Activated CD4-positive, CD25-positive, alpha-beta regulatory T cell treated with anti-CD3 and anti-CD28 coated beads, Interleukin-2, amount 50 U/mL, for 72 hours (primary cell): ENCODE data around the gene OPA3.

Experiments used
- DNase-seq: peaks from one replicate; pipeline ENCODE4 v3.0.0; 2021

The OPA3 gene

DNA sequence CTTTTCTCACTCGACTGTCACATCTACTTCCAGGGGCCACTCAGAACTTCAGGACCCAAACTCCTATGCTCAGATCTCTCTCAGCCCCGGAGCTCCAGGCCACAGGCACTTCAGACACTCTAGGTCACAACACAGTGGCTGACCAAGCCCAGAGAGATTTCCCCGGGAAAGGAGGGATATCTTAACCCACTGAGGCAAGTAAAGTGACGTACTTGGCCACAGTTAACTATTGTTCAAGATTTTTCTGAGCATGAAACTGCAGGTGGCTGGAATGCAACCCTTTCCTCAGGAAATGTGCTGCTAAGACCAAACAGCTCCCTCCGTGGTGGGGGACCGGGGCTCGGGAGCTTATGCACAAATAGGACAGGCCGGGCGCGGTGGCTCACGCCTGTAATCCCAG lies 23.9 kb downstream of the OPA3 start:
- DNase-seq = no peak

DNA sequence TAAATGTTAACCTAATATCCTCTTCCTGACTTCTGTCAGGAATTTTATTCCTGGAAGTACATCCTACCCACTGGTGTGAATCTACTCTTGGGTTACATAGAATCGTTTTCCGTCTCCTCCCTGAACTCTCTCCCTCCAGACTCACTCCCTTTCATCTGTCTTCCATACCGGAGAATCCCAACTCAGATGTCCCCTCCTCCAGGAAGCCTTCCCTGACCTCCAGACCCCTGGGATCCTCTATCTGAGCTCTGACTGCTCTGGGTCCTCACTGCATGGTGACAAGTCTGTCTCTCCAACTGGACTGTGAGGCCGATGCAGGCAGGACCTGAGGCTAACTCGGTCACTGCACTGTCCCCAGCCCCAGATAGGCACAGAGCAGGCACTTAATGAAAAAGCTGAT lies 24.6 kb downstream of the OPA3 start:
- DNase-seq = no peak

DNA sequence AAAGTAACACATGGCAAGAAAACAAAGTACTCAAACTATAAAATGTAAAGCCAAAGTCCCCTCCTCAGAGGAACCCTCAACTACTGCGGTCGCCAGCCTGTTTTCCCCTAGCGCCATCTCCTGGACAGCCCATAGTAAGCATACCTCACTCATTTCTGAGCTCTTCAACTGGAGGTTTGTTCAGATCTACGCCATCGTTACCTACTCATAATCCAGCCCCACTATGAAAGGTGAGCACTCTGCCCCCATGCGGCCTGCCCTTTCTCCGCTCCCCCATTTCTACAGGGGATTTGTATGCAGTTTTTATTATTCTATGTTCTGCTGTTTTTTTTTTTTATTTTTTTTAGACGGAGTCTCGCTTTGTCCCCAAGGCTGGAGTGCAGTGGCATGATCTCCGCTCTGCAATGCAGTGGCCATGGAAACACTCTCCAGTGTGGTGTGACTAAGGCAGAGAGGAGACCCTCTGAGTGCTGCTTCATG lies 26.2 kb downstream of the OPA3 start:
- DNase-seq = peak; percentile 47

DNA sequence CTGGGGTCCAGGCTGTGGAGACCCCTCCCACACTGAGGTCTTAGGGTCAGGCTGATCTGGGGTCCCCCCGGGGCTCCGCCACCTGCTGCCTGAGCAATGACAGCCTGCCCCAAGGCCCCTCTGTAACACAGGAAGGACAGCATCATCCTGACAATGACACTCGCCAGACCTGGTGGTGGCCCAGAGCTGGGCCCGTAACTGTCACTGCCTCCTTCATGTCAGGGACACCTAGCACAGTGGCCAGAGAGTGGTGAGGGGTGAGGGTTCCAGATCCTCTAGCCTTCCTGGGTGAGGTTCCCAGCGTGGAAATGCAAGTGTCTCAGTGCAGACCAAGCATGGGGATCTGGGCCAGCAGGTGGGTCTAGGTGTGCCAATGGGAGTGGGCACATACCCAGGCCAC lies 27.8 kb downstream of the OPA3 start:
- no peak for DNase-seq

DNA sequence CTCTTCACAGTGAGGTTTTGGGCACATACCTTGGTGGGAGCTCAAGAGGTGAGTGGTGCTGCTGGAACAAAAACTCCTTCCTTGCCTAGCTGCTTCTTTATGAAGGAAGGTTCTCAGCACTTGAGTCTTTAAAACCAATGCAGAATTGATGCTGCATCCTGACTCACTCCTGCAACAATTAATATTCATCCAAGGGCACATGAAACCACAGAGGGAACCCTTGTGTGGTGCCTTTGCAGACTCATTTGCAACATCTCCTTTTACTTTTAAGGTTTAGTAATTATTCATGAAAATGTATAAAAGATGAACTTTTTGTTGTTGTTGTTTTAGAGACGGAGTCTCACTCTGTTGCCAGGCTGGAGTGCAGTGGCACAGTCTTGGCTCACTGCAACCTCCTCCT lies 30.1 kb downstream of the OPA3 start:
- no peak for DNase-seq

DNA sequence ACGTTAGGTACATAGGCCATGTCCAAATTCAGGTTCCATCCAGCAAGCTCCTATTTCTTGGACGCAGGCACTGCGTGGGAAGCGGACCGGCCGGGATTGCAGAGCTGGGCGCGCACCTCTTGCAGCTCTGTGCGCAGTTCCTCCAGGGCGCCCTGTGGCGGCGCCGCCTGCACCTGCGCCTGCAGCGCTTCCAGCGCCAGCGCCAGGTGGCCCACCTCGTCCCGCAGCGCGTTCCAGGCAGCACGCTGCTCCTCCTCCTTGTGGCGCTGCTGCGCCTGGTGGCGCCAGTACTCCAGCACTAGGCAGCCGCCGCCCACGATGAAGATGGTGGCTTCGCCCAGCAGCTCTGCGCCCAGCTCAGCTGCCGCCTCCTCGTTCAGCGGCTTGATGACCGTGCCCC lies 31.1 kb downstream of the OPA3 start:
- no peak for DNase-seq

DNA sequence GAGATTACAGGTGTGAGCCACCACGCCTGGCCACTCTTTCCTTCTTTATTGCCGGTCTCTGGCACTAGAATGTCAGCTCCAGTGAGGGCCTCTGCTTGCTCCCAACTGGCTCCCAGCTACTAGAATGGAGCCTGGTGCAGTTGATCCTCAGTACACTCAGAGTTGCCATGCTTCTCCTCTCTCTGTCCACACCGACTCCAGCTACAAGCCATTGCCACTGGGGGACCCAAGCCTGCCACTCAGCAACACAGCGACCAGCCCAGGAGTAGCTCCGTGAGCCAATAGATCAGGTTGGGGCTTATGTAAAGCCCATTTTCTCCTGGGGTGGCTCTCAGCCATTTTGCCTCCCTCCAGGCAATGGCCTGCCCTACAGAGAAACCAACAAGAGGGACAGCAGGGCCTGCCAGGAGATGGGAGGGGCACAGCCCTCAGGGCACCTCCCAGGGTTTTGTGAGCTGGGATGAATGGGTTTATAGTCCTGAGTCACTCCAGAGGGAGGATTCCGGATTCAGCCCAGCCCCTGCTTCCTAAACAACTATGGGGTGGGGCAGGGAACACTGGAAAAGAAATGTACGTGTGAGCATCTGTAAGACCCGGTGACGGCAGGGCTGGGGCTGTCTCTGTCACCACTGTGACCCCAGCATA lies 36.5 kb downstream of the OPA3 start:
- no peak for DNase-seq

DNA sequence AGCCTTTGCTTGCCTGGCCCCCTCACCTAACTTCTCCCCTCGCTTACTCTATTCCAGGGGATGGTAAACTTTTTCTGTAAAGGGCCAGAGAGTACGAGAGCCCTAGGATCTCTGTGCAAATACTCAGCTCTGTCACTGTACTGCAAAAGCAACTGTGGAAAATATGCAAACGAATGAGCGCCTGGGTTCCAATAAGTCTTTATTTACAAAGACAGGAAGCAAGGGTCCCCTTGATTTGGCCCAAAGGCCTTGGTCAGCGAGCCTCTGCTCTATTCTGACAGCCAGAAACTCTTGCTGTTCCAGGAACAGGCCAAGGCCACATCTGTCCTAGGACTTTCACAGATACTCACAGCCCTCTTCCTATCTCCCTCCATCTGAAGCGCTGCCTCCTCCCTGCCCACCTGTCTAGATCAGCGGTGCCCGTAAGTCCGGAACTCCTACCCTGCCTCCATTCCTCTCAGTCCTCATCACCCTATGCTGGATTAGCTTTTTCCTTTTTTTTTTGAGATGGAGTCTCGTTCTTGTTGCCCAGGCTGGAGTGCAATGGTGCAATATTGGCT lies 37.3 kb downstream of the OPA3 start:
- DNase-seq = no peak

DNA sequence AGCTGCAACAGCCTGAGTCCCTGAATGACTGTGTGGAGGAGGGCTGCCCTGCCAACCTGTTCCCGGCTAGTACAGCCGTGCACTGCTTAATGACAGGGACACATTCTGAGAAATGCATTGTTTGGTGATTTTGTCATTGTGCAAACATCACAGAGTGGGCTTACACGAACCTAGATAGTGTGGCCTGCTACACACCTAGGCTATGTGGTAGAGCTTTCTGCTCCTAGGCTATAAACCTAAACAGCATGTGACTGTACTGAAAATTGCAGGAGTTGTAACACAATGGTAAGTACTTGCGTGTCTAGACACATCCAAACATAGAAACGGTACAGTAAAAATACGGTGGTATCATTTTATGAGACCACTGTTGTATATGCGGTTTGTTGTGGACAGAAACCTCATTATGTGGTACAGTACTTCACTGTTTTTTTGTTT lies 42.4 kb downstream of the OPA3 start:
- DNase-seq = no peak

DNA sequence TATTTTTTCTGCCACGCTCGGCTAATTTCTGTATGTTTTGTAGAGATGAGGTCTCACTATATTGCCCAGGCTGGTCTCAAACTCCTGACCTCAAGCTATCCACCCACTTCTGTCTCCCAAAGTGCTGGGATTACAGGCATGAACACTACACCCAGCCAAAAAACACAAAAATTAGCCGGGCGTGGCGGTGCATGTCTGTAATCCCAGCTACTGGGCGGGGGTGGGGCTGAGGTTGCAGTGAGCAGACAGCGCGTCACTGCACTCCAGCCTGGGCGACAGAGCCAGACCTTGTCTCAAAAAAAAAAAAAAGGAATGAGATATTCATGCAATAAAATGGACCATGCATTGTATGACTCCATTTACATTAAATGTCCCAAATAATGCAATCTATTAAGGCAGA lies 45.1 kb downstream of the OPA3 start:
- DNase-seq = no peak

DNA sequence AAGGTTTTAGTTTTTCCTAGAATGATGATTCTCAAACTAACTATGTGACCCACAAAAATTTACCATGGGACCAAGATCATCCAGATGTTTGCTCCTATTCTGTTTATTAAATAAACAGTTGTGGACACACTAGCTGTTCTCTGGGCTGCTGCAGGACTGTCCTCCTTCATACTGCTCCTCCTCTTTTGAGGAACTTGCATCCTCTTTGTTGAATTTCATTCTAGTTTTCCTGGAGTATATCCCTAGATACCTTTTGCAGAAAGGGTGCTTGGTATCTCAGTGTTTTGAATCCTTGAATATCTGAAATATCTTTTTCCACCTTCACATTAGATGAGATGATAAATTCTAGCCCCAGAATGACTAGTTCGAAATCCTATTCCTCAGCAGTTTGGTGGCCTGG lies 53.3 kb downstream of the OPA3 start:
- DNase-seq = no peak

DNA sequence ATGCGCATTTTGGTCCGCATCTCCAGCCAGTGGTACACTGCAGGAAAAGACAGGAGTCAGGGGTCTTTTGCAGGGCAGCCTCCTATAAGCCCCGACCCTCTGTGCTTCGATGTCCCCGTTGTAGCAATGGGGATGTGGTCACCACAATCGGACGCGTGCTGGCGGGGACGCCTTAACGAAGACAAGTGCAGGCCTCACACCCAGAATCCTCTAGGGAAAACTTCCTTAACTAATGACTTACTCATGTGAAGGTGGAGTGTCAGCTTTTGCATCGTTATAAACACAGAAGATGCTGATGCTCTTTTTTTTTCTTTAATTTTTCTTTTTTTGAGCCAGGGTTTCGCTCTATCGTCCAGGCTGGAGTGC lies 55.2 kb downstream of the OPA3 start:
- no peak for DNase-seq

DNA sequence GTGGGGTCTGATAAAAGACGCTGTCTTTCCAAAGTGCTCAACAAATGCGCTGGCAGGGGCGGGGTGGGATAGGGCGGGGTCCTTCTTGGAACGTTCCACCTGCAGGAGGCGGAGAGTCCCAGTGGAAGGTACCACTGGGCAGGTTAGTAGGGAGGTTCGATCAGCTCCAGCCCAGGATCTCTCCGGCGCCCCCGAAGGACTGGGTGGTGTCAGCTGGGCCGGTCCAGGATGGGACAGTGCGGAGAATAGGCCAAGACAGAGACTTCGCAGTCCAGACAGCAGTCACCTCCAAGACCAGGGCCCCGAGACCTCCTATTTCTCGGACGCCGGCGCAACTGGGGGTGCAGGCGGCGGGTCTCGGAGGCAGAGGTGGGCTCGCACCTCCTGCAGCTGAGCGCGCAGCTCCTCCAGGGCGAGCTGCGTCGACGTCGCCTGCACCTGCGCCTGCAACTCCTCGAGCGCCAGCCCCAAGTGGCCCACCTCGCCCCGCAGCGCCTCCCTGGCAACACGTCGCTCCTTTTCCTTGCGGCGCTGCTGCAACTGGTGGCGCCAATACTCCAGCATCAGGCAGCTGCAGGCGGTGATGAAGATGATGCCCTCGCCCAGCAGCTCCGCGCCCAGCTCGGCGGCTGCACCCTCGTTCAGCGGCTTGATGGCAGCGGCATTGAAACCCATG lies 55.7 kb downstream of the OPA3 start:
- DNase-seq = no peak

DNA sequence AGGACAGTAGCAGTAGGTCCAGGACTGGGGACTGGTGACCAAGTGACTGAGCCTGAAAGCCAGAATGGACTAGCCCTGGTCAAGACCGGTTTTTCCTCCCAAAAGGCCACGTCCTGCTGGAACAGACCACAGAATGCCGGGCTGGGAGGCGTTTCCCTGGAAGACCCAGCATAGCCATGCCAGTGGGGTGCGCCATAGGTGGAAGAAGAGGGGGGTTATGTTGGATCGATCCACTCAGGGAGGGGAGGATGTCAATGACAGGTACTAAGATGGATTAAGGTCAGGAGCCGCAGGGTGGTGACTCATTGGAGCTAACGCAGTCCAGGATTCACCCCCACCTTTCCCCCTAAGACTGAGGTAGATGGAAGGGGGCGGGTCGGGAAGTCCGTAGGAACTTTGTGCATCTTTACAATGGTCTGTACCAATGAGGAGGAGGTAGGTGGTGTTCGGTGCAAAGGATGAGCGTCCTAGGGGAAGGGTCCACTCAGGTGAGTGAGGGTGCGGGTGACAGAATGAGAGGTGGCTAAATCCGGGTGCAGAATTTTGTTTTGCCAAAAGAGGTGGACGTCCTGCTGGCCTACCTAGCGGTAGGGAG lies 56.4 kb downstream of the OPA3 start:
- DNase-seq = no peak

DNA sequence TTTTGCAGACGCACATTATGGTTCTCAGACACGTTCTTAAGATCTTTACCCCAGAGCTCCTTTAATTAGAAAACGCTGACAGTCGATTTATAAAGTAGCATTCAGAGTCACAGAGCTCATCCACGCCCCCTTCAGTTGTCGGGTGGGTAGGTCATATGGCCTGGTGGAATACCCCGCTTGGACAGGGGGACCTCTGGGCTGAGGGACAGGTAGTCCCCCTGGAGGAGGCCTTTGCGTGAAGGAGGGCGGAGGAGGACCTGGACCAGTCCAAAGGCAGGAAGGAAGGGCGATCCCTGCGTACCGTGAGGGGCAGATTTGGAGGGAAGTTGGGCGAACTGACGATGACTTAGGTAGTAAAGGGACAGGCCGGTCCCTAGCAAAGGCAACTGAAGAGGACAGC lies 56.9 kb downstream of the OPA3 start:
- DNase-seq = no peak

DNA sequence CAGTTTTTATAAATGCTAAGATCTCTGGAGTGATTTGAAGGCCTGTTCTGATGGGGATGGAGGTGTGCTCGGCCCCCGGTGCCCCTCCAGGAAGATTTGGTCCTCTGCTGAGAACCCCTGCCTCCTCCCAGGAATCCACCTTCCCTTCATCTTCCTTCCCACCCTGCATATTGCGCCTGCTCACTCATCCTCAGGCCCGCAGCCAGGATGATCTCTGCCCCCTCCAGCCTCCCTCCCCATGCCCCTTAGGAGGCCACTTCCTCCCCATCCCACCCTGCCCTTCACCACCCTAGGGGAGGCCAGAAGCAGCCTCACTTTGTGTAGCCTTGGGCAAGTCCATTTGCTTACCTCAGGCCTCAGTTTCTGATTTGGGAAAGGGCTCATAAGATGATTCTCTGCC lies 57.6 kb downstream of the OPA3 start:
- no peak for DNase-seq

DNA sequence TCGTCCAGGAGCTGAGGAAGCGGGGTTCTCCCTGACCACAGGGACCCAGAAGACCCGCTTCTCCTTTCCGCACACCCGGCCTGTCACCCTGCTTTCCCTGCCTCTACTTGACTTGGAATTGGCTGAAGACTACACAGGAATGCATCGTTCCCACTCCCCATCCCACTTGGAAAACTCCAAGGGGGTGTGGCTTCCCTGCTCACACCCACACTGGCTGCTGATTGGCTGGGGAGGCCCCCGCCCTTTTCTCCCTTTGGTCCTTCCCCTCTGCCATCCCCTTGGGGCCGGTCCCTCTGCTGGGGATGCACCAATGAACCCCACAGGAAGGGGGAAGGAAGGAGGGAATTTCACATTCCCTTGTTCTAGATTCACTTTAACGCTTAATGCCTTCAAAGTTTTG lies 58.5 kb downstream of the OPA3 start:
- DNase-seq = no peak

DNA sequence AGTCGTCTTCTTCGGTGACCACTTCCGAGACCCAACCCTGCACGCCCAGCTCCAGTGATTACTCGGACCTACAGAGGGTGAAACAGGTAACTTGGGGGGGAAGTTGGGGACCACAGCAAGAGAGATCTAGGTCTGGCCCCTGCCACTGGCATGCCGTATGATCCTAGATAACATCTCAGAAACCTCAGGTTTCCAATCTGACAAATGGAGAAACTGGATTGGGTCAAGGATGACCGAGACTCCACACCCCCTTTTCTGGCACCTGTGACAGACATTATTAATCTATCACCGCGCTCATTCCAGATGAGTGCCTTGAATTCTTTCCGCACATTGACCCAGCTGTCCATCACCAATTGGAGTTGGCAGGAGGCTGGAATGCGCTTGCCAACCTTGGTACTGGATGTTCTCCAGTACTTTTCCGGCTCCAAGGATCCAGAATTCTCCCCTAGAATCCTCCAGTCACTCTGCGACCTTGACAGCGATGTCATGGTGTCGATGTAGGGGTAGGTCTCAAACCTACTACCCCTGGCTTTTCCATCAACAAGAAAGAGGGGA lies 60.0 kb downstream of the OPA3 start:
- DNase-seq = no peak

DNA sequence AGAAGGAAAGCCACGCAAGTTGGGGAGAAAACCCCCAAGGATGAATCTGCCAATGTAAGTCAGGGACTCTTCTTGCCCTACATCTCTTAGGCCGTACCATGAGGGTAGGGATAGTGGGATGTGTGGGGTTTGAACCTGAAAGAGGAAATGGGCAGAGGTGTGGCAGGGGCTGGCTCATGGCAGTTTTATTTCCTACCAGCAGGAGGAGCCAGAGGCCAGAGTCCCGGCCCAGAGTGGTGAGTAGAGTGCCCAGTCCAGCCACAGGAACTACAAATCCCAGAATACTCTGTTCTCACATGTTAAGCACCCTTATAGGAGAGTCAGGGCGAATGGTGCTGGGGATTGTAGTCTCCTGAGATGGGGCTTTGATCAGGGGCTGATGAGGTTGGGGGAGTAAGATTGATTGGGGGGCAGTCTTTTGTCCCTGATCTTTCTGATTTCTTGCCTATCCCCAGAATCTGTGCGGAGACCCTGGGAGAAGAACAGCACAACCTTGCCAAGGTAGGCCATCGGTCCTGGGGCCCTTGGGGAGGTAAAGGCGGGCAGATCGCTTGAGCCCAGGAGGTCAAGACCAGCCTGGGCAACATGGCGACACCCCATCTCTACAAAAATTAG lies 60.9 kb downstream of the OPA3 start:
- DNase-seq = peak; percentile 71

DNA sequence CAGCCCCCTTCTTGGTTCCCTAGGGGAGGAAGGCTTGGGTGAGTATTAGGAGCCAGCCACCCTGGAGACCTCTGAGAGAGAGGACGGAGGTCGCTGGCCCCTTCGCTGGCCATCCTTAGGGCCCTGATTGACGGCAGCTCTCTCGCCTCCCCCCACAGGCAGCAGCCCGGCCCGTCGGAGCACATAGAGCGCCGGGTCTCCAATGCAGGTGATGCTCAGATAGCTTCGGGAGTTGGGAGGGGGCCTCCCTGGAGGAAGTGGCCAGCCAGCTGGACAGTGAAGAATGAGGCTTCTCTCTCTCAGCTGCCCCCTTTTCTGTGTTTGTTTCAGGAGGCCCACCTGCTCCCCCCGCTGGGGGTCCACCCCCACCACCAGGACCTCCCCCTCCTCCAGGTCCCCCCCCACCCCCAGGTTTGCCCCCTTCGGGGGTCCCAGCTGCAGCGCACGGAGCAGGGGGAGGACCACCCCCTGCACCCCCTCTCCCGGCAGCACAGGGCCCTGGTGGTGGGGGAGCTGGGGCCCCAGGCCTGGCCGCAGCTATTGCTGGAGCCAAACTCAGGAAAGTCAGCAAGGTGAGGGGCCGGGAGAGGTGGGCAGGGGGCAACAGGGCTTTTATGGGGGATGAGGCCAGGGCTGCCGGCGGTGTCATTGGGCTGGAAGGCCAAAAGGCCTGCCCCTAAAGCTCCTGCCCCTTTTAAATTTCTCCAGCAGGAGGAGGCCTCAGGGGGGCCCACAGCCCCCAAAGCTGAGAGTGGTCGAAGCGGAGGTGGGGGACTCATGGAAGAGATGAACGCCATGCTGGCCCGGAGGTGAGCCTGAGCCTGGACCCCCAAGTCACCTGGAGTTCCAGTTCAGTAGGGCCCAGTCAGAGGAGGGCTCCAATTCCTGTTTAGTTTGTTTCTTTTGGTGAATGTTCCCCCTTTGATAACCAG lies 62.3 kb downstream of the OPA3 start:
- DNase-seq = no peak

DNA sequence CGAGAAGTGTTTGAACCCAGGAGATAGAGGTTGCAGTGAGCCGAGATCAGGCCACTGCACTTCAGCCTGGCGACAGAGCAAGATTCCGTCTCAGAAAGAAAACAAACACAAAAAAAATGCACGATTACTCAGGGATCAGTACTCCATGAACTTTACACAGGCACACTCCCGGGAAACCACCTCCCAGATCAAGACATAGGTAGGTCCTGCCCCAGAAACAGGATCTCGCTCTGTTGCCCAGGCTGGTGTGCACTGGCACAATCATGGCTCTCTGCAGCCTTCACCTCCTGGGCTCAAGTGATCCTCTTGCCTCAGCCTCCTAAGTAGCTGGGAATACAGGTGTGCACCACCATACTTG lies 66.2 kb downstream of the OPA3 start:
- no peak for DNase-seq
